Stimulated activated CD4-positive, alpha-beta T cell treated with anti-CD3 and anti-CD28 coated beads, Interleukin-12 subunit alpha, Interleukin-12 subunit beta, amount 100 ng/mL, for 24 hours (primary cell): ENCODE results near the gene CASP10.
"Not testable (repeated sequence)": the region's sequence is repeated elsewhere in the genome, so short reads cannot be mapped to it uniquely, and the experiment has no call there.

Experiments
- DNase-seq, 2 experiments: peaks; one replicate each; pipeline ENCODE4 v3.0.0-alpha.2; 2020; ENCODE audit warnings: low read depth in 2 of 2

The CASP10 gene

DNA sequence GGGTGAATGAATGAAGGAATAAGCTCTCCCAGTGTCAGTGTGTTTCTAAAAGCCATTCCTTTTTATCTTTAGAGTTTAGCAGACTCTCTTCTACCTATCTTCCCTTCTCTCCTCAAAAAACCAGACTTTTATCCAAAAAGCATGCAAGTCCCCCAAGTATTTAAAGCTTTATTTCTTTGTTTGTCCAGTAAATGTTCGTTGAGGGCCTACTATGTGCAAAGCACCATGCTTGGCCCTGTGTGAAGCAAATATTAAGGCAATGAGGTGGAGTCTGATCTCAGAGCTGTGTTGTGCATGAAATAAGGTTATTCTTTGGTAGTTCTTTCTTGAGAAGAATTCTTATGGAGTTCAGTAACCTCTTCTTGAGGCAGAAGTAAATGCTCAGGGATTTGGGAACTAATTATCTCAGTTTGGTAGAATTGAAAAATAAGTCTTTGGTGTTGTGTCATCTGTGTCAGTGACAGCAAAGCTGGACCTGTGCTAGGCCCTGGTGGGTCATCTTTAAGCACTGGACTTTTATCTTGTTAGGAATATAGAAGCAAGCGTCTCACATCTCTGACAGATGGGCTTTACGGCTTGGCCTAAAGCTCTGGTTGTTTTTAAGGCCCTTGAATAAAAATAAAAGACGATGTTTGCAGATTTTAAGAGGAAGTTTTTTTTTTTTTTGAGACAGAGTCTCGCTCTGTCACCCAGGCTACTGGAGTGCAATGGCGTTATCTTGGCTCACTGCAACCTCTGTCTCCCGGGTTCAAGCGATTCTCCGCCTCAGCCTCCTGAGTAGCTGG, 28.1 kb upstream of the CASP10 start:
- DNase-seq: no peak

DNA sequence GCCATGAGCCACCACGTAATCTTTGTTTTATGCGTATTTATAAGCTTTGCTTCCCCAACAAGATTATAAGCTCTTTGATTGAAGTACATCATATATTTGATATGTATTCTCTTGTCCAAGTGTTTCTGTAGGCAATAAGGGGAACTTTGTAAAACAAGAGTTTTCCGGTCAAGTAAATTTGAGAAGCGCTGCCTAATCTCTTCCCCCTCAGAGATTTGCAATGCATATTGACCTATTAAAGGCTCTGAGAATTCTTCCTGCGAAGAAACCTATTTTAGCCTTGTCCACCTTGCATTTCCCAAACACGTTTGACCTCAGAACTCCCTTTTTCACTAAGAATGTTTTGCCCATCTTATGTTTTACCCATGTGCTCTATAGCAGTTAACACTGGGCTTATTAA, 26.9 kb upstream of the CASP10 start:
- no peak for DNase-seq

DNA sequence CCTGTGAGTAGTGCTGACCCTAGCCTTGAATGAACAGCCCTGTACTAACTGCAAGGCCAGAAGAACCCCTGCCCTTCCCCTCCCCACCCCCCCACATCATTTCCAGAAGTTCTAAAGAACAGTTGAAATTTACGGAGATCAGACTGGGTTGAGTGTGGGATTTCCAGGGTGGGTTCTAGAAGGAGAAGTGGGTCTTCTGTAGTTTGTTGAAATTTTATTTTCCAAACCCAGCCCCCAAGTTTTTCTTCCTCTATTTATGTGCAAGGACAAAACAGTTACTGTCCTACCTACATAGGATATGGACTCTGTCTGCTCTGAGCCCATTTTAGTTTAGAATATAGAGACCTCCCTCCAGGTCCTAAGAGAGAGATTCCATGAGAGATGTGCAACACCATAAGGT, 26.3 kb upstream of the CASP10 start:
- DNase-seq: no peak

DNA sequence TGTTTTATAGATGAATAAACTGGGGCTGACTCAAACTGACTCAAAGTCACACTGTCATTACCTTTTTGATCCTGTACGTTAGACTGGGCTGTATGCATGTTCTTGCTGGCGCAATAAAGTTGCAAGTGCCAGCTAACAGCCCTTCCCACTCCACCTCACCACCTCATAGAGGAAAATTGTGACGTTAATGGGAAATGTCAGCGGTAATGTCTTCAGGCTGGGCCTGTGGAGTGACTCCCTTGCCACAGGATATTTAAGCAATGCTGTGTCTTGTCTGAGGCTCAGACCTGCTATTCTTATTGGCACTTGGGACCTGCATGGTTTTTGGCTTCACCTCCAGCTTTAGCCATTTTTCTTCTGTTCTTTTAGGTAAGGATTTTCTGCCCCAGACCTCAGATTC, 25.2 kb upstream of the CASP10 start:
- DNase-seq: no peak

DNA sequence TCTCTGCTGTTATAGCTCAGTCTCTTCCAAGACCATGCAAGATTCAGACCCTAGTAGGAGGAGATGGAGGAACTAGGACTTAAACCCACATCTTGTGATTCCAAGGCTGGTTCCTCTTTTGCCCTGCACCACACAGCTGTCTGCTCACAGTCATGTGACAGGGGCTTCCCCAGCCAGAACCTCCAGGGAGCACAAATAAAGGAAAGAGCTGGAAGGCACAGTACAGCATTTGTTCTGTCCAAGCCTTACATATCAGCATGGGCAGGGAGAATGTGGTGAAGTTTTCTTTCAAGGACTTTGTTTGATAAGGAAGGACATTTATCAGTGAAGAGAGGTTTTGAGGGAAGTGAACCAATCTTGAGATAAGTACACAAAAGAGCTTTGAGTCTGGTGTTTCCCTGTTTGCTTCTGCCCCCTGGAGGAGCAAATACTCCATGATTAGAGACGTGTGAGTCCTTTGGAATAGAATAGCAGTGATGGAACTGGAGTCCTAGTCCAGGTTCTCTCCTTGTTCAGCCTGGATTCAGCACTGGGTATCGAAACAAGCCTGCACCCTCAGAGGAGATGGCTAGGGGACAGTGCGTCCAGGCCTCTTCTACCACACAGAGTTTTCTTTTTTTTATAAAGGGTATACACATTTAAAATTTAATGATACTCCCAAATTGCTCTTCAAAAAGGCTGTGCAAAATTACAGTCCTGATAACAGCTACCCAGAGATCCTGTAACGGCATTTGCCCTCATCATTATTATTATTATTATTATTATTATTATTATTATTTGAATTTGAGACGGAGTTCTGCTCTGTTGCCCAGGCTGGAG, 24.6 kb upstream of the CASP10 start:
- DNase-seq: no peak

DNA sequence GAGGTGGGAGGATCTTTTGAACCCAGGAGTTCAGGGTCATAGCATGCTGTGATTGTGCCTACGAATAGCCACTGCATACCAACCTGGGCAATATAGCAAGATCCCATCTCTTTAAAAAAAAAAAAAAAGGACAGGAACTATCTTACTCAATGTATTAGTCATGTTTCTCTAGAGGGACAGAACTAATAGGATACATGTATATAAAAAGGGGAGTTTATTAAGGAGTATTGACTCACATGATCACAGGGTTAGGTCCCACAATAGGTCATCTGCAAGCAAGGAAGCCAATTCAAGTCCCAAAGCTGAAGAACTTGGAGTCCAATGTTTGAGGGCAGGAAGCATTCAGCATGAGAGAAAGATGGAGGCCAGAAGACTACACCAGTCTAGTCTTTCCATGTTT, 18.8 kb upstream of the CASP10 start:
- DNase-seq: no peak

DNA sequence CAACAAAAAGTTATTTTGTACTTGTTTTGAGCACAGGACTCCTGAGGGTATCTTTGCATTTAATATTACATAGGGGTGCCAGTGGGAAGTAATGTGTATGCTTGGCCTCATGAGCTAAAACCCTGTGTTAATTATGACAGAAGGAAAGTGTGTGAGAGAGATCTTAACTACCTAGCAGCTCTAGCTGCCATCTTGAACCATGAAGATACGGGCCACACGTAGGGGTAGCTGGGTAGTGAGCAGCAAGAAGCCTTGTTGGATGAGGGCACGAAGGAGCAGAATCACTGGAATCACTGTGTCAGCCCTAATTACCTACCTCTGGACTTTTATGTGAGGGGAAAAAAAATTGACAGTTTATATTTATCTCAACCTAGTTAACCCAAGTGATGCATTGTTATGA, 15.4 kb upstream of the CASP10 start:
- no peak for DNase-seq

DNA sequence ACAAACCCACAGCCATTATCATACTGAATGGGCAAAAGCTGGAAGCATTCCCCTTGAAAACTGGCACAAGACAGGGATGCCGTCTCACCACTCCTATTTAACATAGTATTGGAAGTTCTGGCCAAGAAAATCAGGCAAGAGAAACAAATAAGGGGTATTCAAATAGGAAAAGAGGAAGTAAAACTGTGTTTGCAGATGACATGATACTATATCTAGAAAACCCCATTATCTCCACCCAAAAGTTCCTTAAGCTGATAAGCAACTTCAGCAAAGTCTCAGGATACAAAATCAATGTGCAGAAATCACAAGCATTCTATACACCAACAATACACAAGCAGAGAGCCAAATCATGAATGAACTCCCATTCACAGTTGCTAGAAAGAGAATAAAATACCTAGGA, 14.4 kb upstream of the CASP10 start:
- DNase-seq: not testable (repeated sequence)

DNA sequence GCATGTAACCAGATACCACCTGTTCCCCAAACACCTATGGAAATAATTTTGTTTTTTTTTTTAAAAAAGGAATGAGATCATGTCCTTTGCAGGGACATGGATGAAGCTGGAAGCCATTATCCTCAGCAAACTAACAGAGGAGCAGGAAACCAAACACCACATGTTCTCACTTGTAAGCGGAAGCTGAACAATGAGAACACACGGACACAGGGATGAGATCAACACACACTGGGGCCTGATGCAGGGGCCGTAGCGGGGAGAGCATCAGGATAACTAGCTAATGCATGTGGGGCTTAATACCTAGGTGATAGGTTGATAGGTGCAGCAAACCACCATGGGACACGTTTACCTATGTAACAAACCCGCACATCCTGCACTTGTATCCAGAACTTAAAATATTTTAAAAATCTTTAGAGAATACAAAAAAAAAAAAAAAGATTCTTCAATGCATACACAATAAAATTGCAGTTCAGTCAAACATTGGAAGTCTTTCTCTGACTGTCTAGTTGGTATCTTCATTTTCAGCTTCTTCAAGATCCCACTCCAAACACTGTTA, 11.6 kb upstream of the CASP10 start:
- no peak for DNase-seq

DNA sequence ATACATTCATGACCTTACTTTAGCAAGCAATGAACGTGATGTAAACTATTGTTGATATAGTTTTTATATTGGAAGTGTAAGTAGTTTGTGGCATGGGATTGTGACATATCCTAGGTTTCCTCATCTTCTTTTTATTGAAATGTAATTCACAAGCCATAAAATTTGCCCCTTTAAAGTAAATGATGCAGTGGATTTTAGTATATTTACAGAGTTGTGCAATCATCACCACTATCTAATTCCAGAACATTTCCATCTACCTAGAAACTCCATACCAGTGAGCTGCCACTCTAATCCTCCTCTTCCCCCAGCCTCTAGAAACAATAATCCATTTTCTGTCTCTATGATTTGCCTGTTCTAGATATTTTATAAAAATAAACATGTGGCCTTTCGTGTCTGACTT, 10.7 kb upstream of the CASP10 start:
- no peak for DNase-seq

DNA sequence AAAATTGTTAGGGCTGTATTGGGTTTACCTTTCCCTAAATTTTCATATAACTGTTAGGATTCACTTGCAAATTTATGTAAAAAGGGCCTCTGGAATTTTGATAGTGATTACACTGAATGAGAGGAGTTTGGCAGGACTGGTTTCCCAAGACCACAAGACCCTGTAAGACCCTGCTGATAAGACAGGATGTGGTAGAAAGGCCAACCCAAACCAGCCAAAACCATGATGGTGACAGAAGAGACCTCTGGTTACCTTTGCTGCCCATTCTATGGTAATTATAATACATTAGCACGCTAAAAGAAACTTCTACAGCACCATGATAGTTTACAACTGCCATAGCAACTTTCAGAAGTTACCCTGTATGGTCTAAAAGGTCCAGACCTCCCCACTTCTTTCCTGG, 8.3 kb upstream of the CASP10 start:
- DNase-seq: no peak

DNA sequence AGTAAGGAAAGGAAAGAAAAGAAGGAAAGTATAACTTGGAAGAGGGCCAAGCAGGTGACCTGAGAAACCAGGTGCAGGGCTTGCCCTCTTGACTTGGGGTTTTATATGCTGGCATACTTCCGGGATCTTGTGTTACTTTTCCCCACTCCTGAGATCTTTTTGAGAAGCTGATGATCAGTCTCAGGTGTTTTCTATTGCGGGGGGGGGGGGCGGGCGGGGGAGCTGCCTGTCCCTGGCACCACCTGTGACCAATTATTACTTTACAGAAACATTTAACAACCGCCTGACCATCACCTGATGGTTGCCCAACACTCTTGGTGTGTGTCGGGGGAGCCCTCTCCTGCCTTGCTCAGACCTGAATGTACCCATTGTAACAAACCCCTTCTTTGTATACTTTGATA, 6.9 kb upstream of the CASP10 start:
- no peak for DNase-seq

DNA sequence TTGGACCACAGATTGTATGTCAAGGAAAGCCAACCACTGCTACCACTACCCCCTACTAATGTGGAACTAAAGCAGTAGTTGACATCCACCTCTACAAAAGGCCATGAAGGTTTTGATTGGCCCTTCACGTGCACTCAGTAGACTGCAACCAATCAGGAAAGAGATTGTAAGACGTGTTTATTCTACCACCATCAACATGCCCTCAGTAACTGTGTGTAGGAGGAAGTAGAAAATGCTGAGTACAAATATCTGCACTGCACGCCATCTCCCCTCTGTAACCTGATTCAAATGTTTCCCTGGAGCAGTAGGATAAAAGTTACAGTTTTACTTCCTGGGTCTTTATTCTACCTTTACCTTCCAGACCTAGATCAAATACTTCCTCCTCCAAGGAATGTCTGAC, 2.9 kb upstream of the CASP10 start:
- DNase-seq: no peak

DNA sequence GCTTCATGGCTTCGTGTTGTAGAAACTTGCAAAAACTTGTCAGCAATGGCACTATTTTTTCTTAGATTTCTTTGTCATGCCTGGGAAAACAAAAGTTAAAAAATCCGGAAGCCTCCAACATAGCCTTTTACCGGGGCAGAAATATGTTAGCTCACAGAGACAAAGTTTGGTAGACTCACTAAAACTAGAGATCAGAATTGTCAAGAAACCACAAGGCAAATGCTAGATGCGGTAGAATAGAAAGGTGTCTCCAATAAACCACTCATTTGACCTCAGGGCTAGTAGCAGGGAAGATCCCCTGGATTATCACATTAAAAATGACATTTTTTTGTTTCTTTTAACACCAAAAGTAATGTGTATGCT, 405 bp downstream of the CASP10 start:
- DNase-seq: no peak

DNA sequence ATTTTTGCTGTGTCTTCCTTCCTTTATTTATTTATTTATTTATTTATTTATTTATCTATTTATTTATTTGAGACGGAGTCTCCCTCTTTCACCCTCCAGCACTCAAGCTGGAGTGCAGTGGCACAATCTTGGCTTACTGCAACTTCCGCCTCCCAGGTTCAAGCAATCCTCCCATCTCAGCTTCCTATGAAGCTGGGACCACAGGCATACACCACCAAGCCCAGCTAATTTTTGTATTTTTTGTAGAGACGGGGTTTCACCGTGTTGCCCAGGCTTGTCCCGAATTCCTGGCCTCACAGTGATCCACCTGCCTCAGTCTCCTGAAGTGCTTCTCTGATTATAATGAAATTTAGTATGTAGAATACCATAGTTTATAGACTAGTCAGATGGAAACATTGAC, 894 bp downstream of the CASP10 start:
- DNase-seq: not testable (repeated sequence)

DNA sequence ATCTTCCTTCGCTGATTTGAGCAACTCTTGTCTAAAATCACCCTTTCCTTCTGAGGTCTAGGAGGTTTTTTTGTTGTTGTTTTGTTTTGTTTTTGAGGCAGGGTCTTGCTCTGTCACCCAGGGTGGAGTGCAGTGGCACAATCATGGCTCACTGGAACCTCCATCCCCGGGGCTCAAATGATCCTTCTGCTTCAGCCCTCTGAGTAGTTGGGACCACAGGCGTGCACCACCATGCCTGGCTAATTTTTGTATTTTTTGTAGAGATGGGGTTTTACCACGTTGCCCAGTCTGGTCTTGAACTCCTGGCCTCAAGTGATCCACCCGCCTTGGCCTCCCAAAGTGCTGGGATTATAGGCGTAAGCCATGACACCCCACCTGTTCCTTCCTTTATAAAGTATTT, 1.3 kb downstream of the CASP10 start:
- not testable (repeated sequence) for DNase-seq

DNA sequence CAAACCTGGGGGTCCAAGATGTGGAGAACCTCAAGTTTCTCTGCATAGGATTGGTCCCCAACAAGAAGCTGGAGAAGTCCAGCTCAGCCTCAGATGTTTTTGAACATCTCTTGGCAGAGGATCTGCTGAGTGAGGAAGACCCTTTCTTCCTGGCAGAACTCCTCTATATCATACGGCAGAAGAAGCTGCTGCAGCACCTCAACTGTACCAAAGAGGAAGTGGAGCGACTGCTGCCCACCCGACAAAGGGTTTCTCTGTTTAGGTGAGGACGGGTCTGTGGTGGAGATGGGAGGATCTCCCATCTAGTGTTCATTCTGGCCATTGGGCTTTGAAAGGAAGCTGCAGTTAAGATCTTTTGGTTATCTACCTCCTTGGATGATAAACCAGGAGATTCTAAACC, 2.9 kb downstream of the CASP10 start:
- DNase-seq: no peak

DNA sequence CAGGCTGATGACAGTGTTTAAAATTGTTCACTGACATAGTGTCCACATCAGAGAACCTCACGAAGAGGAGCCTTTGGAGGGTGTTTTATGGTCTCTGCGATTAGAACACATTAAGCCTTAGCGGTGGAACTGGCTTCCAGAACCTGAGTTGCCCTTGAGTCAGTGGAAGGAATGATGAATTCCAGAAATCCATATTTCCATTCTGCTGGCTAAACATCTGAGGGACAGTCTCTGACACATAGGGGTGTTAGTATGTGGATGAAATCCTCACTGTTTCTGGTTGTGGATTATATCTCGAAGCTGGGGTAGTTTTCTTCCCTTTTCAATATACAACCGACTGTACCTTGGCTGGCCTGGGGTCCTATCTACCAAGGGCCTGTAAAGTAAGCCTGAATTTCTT, 4.0 kb downstream of the CASP10 start:
- DNase-seq: no peak

DNA sequence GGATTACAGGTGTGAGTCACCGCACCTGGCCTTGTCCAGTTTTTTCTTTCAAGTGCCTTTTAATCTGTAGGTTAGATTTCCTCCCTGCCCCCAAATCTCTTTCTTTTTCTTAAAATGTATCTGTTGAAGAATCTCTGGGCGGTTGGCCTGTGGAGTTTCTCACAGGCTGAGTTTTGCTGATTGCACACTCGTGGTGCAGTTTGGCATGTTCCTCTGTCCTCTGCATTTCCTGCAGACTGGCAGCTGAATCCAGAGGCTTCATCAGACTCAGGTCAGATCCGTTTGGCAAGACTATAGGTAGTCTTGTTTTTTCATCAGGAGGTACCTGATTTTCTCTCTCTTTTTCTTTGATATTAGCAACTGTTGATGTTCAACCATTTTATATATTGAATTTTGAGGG, 5.5 kb downstream of the CASP10 start:
- no peak for DNase-seq

DNA sequence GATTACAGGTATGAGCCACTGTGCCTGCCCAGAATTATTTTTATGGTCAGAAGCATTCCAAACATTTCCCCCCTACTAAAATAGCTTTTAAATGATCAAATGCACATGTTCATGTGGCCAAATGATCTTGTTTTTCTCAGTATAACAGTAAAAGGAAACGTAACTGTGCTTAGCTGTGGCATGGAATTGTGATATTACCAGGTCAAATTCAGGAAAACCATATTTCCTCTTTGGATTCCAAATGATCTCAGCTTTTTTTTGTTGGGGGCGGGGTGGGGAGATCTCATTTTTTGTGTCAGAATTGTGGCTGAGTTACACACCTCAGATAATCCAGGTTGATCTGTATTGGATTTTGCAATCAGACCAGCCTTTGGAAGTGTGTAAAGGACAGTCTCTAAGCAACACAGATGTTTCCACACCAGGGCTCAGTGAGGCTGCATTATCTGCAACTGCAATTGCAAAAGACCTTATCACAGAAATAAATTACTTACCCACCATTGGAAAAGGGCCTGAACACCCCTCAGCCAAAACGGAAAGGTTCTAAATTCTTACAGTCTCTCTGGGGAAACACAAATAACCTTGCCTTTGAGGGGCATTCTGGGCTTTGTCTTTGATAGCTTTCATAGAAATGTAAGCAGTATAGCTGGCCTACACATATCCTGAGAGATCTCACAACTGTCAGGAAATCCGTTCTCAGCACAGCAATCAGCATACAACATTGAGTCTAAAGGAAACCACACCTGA, 8.4 kb downstream of the CASP10 start:
- no peak for DNase-seq

DNA sequence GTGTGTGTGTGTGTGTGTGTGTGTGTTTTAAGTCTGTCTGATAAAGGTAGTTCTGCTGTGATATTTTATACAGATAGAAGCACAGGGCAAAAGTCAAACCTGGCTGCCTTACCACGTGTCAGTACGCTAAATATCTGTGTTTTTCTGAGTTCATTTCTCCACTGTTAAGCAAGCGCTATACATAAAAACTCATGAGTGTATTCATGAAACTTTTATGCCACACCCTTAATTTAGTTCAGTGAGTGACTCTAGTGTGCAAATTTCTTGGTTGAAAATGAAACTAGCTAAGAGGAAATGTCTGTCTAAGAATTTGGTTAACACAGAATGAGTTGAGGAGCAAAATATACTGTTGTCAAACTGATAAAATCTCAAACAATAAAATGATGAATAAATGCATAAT, 11.2 kb downstream of the CASP10 start:
- no peak for DNase-seq

DNA sequence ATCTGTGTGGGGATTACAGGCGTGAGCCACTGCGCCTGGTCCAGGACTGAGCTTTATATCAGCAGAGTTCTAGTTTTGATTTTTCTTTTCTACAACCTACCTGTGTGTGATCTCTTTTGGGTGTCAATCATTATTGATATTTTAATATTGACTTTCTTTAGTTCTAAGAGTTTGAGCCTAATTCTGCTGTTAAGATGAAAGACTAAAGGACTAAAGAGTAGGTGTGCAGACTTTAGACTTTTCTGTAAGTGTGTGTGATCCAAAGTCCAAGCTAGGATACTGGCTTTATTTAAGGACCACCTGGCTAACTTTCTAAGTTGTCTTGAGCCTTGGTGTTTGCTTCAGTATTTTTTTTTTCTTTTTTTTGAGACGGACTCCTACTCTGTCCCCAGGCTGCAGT, 12.4 kb downstream of the CASP10 start:
- DNase-seq: no peak
